ENCODE data around the gene SEPTIN6. TPM values are rescaled to one million over a fixed set of nuclear protein-coding genes. Genes with fewer than 3 reads are reported as not detected.

SEPTIN6 gene
- polyA plus RNA-seq (ENCODE audit: insufficient read length), result 32.1 TPM

DNA sequence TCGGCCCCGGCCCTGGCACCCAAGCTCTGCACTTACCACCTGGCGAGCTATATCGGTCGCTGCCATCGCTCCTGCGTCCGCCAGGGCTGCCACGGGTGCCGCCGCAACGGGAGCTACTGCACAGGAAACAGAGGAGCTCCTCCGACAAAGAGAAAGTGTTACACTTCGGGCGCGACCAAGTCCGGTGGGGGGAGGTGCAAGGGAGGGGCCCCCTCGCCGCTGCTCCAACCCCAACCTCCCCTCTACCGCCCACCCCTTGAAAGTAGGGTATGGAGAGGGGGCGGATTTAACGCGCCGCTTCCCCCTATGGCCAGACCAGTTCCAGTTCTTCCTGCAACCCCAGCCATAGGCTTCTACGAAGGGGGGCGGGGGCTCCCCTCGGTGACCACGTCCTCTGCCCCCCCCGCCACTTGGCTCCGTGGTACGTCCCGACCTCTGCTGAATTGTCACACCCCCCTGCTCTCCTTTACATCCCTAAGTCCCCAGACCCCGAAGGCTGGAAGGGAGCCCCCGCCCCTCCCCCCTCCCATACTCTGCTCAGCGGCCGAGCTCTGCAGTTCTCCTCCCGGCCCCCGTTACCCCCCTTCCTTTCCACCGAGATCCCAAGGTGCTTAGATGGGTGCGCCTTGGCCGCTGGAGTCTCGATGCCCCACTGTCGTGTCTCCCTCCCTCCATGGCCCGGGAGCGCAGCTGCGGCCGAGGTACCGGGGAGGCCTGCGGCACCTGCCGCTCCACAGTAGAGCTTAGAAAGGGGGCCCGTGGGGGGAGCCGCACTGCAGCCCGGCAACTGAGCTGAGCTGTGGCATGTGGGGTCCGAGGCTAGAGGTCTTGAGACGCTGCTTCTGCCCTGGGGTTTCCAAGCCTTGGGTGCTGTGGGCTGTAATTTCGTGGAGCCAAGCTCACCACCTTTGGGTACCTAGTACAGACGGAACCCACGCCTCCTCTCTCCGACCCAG, at the start of gene SEPTIN6:
SEPTIN6 (minus strand) TSS at position 129 of the 956 bp plus-strand sequence; CDS start at position 66, 63 bp downstream.
- DNase-seq (ENCODE audit: low read depth), result no peak

DNA sequence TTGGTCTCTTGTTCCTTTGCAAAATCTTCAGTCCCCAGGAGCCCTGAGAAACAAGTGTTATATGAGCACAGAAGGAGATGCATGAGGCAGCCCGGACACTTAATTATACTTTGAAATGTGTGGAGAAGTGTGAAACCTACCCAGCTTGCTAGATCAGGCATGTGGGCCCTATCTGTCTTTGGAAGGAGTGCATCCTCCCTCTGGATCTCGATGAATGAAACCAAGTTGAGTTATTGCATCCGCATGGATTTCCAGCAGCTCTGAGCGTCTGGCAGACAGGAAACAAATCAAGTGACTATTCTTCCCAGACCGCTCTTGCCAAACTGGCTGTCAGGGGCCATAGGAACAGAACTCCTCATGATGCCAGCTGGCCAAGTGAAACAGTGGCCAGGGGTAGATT, 45.8 kb upstream of the SEPTIN6 start:
- no peak for DNase-seq (ENCODE audit: low read depth)

DNA sequence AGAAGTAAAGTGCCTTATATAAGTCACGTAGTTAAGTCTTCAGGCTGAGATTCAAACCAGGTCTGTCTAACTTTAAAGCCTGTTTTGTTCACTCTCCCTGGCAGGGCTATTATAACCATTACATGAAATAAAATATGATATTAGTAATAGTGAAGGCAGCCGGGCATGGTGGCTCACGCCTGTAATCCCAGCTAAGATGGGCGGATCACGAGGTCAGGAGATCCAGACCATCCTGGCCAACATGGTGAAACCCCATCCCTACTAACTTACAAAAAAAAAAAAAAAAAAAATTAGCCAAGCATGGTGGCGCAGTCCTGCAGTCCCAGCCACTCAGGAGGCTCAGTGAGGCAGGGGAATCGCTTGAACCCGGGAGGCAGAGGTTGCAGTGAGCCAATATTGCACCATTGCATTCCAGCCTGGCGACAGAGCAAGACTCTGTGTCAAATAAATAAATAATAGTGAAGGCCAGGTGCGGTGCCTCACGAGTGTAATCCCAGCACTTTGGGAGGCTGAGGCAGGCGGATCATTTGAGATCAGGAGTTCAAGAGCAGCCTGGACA, 43.3 kb upstream of the SEPTIN6 start:
- DNase-seq (ENCODE audit: low read depth), result no peak

DNA sequence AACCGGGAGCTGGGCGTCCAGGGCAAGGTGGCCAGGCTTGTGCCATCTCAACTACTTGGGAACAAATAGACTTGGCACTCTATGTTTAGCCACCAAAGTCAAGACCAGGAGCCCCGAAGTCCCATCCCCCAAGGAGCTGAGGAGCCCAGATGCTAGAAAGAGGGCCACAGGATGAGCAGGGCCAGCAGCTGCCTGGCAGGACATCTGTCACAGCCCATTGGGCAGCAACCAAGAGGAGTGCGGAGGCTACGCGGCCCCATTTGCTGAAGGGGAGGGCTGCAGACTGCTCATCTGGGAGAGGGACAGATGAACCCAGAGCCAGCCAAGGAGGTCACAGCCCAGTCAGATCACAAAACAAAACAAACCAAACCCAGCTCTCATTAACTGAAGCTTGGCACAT, 42.5 kb upstream of the SEPTIN6 start:
- no peak for DNase-seq (ENCODE audit: low read depth)

DNA sequence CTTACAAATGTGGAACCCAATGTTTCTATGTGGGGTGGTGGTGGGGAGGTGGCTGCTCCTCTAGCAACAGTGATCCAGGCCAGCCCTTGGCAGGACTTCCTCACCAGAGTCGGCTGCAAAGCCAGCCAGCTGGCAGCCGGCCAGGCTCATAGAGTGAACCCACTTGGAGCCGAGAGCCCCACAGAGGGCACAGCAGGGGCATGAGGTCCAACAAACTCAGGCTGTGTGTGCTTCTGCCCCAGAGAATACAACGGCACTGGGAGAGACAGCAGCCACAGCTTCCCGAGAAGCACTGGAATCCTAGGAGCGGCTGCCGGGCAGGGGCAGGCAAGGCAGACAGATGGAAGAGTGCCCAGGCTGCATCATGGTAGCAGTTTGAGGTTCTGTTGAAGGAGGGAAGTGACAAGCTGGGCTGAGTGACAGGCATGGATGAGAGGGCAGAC, 42.0 kb upstream of the SEPTIN6 start:
- DNase-seq (ENCODE audit: low read depth), result no peak

DNA sequence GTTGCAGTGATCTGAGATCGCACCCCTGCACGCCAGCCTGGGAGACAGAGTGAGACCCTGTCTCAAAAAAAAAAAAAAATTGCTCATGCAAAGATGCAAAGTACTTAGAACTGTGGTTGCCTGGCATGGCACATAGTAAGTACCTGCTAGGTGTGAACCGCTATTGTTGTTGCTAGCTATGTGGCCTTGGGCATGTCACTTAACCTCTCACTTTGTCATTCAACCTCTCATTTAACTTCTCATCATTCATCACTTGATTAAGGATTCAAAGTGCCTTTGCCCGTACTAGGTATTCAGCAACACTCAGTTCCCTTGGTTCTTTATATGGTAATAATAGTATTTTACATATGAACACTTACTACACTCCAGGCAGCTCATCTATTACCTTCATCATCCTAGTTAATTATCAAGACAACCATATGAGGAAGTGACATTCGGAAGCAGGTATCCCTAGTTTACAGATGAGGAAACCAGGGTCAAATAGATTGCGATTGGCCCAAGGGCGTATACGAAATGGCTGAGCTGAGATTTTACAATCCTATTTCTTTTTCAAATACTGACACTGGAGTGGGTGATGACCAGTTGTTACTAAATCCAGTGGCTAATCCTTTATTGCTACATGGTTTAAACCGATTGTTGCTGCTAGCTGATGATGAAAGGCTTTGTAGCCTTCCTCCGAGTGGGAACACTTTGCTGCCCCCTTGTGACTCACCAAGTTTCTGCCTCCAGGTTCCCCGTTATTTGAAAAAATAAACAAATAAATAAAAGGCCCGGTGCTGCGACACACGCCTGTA, 36.6 kb upstream of the SEPTIN6 start:
- DNase-seq (ENCODE audit: low read depth), result no peak

DNA sequence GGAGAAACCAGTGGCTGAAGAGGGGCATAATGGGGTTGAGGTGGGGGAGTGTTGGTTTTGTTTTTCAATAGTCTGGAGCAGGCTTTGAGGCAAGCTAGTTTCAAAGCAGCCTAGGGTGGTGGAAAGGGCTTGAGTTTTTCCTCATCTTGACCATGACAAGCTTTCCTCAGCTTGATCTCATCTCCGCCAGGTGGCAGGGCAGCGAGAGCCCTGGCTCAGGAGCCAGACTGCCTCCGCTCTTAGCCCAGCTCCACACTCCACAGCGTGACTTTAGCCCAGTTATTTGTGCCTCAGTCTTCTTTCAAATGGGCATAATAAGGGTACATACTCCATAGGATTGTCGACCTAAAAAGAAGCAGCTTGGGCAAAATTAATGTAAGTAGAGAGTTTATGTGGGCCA, 35.5 kb upstream of the SEPTIN6 start:
- no peak for DNase-seq (ENCODE audit: low read depth)

DNA sequence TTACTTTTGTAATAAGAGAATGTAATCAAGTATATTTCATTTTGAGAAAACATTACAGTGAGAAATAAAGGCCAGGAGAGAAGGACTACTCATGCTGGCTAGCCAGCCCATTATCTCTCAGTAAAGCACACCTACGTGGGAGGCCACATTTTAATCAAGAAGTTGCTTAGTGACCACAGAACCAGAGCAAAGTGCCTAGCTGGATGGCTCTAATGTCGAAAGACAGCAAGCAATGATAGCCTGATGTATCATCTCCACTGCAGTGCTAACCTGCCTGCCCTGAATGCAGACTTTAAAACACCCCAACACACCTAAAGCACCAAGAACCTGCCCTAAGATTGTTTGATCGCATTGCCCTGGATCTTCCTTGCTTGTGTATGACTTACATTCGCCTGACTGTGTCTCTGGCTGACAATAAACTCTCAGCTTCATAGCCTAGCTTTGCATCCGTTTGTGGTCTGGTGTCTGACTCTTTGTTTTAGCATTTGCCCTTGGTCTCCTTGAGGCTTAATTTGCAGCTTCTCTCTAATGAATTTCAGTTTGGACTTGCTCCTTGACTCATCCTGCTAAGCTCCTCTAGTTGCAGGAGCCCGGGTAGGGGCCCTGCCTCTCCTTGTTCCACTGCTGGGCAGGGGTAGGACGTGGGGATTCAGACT, 34.1 kb upstream of the SEPTIN6 start:
- no peak for DNase-seq (ENCODE audit: low read depth)

DNA sequence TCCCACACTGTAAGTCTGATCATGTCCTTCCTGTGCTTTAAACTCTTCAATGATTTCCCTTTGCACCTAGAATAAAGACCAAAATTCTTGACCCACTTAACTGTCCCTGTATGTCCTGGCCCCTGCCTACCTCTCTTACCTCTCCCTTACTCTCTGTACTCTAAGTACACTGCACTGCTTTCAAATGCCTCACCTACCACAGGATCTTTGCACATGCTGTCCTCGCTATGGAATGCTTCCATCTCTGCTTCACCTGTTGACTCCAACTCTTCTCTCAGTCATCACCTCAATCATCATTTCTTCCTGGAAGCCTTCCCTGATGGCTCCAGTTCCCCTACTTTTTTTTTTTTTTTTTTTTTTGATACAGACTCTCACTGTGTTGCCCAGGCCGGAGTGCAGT, 29.0 kb upstream of the SEPTIN6 start:
- no peak for DNase-seq (ENCODE audit: low read depth)

DNA sequence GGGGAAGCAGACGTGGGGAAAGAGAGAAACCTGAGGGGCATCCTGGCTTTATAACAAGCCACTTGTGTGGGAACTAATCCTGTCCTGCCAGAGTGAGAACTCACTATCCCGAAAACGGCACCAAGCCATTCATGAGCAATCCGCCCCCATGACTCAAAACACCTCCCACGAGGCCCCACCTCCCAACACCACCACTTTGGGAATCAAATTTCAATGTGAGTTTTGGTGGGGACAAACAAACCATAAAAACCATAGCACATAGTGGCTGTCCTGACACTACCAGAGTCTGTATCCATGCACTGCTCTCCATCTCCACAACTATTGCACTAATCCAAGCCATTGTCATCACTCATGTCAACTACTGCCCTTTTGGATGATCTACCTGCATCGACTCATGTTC, 28.5 kb upstream of the SEPTIN6 start:
- DNase-seq (ENCODE audit: low read depth), result no peak

DNA sequence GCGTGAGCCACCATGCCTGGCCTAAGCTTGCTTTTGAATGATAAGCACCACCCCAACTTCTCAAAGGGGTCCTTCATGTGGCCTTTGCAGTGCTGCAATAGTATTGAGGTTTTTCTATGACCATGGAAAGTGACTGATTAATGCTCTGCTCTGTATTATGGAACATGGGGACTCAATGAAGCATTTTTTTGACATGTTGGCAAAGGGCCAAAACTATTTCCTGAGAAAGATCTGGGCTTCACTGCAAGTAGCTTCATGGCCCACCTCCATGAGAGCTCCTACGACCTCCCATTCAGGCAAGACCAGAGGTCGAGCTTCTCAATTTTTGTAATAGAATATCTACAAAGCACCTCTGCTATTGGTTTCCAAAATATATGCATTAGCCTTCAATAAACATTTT, 16.7 kb upstream of the SEPTIN6 start:
- DNase-seq (ENCODE audit: low read depth), result no peak

DNA sequence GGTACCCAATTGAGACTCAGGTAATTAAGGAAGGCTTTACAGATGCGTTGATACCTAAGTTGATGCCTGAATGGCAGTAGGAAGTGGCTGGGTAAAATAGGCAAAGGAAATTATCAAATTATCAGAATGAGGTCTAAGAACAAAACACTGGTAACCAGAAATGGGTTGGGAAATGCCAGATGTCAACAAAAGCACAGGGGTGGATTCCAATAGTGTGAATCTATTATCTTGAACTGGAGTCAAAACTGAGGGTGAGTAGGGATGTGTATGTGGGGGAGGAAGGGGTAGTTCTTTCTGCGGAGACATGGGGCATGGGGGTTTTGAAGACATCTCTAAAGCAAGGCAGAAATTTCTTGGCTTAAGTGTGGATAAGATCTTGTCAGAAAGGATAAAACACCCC, 16.0 kb upstream of the SEPTIN6 start:
- DNase-seq (ENCODE audit: low read depth), result no peak

DNA sequence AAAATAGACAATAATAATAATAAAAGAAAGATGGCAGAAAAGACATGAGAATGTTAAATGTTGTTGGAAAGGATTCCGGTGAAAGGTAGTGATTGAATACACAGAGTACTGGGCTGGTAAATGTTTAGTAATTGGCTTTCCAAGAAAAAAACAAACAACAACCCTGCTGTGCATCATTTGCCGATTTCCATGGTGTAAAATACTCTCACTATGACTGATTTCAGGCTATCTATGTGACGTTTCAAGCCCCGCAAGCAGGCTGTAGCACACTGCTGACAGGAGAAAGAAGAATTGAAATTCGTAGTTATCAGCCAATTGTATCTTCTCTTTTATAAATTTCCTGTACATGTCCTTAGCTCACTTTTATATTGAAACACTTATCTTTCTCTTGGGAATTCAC, 13.6 kb upstream of the SEPTIN6 start:
- no peak for DNase-seq (ENCODE audit: low read depth)

DNA sequence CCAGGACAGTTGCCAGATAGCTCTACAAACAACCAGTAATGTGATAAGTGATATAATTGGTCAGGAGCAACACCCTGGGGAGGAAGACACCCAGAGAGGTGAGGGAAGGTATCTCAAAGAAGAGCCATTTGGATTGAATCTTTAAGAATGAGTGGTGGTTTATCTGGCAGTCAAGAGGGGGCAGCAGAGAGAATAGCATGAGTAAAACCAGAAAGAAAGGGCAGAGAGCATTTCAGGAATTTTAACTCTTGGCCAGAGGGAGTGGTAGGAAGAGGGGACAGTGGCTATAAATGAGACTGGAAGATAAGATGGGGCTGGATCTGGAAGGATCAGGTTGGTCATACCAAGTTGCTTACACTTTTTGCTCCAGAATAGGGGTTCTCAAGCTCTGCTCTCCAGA, 5.9 kb upstream of the SEPTIN6 start:
- DNase-seq (ENCODE audit: low read depth), result no peak

DNA sequence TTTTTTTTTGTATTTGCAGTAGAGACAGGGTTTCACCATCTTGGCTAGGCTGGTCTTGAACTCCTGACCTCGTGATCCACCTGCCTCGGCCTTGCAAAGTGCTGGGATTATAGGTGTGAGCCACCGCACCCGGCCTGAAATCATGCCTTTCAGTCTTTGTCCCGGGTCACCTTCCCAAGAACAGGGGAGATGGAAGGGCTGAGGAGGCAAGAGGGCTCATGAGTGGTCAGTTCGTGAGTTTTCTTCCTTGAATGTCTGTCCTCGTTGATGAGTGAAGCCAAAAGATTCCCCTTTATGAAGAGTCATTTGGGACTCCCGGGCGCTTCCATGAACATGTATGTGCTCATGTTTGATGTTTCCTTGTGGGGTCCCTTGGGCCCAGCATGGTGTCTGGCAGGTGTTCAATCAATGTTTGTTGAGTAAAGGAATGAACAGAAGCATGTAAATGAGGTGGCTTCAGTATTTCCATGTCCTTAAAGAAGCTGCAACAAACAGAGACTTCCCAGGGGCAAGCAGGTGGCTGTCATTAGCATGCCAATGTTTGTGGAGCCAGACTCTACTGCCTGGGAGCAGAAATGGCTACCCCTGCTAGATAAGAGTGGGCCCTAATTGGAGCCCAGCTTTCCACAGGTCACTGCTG, 3.4 kb upstream of the SEPTIN6 start:
- no peak for DNase-seq (ENCODE audit: low read depth)

DNA sequence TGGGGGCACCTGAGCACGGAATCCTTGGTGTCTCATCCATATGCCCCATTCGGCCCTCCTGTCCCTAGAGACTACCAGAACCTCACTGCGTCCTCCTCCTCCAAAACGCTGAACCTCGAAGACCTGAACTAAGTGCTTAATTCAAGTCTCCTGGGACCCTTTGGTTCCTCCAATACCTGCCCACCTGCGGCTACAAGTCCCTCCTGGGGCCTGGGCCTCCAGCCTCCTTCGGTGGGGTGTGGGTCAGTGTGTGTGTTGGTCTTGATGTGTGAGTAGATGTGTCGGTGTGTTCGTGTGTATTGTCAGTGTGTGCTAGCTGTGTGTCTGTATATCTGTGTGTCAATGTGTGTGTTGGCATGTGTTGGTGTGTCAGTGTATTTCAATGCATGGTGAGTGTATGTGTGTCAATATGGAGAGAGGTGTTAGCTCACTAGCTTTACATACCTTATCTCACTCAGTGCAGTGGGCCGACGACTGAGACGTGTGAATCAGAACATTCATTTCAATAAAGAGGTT, 2.6 kb upstream of the SEPTIN6 start:
- DNase-seq (ENCODE audit: low read depth), result no peak

DNA sequence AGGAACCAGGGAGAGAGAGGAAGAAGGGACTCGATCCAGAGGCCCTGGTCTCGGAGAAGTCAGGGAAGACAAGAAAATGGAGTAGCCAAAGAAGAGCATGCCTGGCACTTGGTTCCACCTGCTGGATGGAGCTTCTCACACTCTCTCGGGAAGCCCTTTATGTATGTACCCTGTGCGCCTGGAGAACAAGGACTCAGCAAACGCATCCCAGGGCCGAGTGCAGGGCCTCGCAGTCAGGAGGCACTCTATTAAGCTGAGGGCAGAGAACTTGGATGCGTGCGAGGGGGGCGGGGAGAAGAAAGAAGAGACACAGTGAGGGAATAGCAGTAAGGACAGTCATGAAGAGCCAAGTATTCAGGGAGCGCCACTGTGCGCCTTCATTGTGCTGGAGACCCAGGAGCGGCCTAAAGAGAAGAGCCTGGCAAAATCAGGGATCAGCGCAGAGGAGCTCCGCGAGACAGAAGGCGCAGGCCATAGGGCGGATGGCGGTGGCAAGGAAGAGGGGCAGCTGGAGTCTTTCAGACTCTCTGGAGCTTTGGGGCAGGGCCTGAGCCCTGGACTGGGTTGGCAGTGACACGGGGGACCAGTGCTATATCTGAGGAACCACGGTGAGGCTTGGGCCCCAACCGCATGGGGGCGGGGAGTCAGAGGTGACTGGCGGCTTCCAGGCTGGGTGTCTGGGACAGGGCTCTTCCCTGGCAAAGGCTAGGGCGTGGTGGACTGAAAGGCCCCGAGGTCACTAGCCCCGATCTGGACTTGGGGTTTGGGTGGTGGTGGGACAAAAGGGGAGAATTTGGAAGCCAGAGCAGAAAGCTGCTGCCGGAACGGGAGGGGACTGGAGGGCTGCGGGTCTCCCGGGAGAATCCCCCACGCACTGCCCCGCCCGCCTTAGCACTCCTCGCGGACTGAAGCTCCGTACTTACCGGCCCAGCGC, 1.9 kb upstream of the SEPTIN6 start:
- no peak for DNase-seq (ENCODE audit: low read depth)

DNA sequence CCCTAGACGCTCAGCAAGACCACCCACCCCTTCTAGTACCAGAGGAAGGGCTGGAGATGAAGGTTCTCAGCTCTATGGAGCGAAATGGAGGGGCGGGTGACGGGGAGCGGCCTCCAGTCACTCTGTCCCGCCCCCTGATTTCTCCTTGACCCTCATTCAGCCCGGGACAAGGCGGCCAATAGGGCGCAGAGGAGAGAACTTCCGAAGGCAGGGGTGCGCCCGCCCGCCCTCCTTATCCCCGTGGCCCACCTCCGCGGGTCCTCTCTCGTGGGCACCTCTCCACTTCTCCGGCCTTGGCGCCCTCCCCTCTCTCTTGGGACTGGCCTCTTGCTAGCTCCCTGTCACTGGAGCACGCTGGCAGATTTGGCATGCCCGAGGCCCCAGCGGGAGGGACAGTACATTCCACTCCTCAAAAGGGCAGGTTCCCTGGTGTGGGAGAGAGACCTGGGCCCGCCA, 1.1 kb upstream of the SEPTIN6 start:
- no peak for DNase-seq (ENCODE audit: low read depth)

DNA sequence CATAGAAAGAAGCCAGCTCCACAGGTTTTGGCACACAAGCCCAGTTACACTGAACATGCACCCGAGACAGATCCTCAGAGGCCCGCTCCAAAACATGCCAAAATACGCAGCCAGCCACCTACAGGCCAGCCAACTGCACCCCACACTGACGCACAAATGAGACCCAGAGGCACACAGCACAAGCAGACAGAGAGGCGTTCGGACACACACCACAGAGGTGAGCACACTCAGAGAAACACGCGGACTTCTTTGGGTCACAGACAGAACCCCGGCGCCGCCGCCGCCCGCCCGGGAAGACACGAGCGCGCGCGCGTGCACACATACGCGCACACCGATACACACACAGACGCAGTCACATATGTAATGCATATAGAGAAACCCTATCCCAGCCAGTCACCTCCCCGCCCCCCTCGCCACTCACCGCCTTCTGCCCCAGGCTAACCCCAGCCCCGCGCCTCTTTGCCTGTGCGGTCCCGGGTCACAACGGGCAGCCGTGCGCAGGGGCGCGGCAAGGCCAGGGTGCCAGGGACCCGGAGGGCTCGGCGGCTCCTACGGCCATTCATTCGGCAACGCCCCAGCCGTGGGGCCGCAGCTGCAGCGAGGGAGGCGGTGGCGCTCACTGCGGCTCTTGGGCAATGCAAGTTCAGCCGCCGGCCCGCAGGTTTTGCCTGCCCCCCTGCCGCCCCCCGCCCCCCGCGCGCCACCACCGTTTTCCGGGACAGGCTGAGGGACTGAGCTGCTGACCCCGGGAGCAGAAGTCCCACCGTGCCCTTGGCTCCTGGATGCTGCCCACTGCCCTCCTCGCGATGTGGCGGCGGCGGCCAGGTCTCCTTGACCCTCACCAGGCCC, 553 bp downstream of the SEPTIN6 start:
- no peak for DNase-seq (ENCODE audit: low read depth)

All from forelimb muscle (tissue), 1 donor.